ENCODE measurements around the gene ZXDC.

- TF ChIP-seq, protein P1, sequence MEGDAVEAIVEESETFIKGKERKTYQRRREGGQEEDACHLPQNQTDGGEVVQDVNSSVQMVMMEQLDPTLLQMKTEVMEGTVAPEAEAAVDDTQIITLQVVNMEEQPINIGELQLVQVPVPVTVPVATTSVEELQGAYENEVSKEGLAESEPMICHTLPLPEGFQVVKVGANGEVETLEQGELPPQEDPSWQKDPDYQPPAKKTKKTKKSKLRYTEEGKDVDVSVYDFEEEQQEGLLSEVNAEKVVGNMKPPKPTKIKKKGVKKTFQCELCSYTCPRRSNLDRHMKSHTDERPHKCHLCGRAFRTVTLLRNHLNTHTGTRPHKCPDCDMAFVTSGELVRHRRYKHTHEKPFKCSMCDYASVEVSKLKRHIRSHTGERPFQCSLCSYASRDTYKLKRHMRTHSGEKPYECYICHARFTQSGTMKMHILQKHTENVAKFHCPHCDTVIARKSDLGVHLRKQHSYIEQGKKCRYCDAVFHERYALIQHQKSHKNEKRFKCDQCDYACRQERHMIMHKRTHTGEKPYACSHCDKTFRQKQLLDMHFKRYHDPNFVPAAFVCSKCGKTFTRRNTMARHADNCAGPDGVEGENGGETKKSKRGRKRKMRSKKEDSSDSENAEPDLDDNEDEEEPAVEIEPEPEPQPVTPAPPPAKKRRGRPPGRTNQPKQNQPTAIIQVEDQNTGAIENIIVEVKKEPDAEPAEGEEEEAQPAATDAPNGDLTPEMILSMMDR (IDR thresholded peaks at IDR 0.05; ENCODE audit: extremely low read depth in 1 of 2, insufficient read depth in 1 of 2, low read depth in 1 of 2, low read length in 2 of 2): no peak
- no peak for TF ChIP-seq POLR2A (IDR thresholded peaks at IDR 0.05; ENCODE audit: low read depth, low read length)
- TF ChIP-seq MAX (IDR thresholded peaks at IDR 0.05; ENCODE audit: insufficient read depth, insufficient read length): no peak
- TF ChIP-seq POLR2AphosphoS5 (IDR thresholded peaks at IDR 0.05; ENCODE audit: insufficient read depth, low read depth, low read length): no peak
- no peak for TF ChIP-seq EZH2 (IDR thresholded peaks at IDR 0.05; ENCODE audit: borderline replicate concordance, low read depth, low read length, severe bottlenecking)
- no peak for TF ChIP-seq GATA2 (IDR thresholded peaks at IDR 0.05; ENCODE audit: insufficient read depth, insufficient read length, low read depth, low read length)
- no peak for TF ChIP-seq MYC (IDR thresholded peaks at IDR 0.05; ENCODE audit: low read depth, low read length)
- no peak for TF ChIP-seq FOS (IDR thresholded peaks at IDR 0.05; ENCODE audit: borderline replicate concordance, insufficient read depth, low read length)
Observed at GRCh38 chr3:126446791-126447190, 28.9 kb downstream of the ZXDC start.

Data from endothelial cell of umbilical vein (primary cell).